Endothelial cell of umbilical vein (primary cell): ENCODE results near the gene TWIST2. TPM values are rescaled to one million over a fixed set of nuclear protein-coding genes. Genes with fewer than 3 reads are reported as not detected.

Experiments
- BruUV-seq: library from RNA; stranded (reverse); fragments of 400-500 nt; replicated peaks from 2 replicates; lab custom pipeline; 2021; lab: Mats Ljungman, UMichigan
- CTCF ChIA-PET: fragments of 300-600, 350-600 bp; sonication (Branson Sonifier 250); formaldehyde crosslinking; loops from one replicate; lab custom pipeline; 2021; ENCODE audit warnings: antibody characterized with exemption, inconsistent platforms; lab: Charles Lee
- POLR2A ChIA-PET: fragments of 300-600, 350-600 bp; sonication (Branson Sonifier 250); formaldehyde crosslinking; loops from one replicate; lab custom pipeline; 2021; ENCODE audit warnings: antibody characterized with exemption, inconsistent platforms; lab: Charles Lee
- DNase-seq: peaks from one replicate; pipeline ENCODE4 v3.0.0-alpha.2; 2011; ENCODE audit warnings: low read depth, low spot score
- FAIRE-seq: peaks from 2 replicates; lab custom pipeline; 2011; peaks lifted over from hg19 to GRCh38; lab: Jason Lieb, UNC
- H2AFZ ChIP-seq: 2 replicates; pipeline ENCODE4 v1.6.0; 2012; ENCODE audit warnings: low read depth, low read length, control low read depth, inconsistent platforms
- H3K27ac ChIP-seq: 2 replicates; pipeline ENCODE4 v1.5.1; 2011; ENCODE audit warnings: low read depth, mild to moderate bottlenecking, control low read depth, low read length, moderate library complexity; ENCODE audit not compliant: insufficient read depth
- H3K27me3 ChIP-seq, 2 experiments: 2 replicates each; pipeline versions ENCODE4 v1.6.0 to v1.6.1; 2011; ENCODE audit warnings: low read length in 2 of 2, mixed read lengths in 1 of 2; ENCODE audit not compliant: control insufficient read depth in 2 of 2, insufficient read depth in 2 of 2
- H3K36me3 ChIP-seq, 2 experiments: 2 replicates in 1 of 2; 3 replicates in 1 of 2; pipeline ENCODE4 v1.5.1; 2011; ENCODE audit warnings: low read length in 2 of 2, mild to moderate bottlenecking in 1 of 2, moderate library complexity in 1 of 2; ENCODE audit not compliant: control insufficient read depth in 2 of 2, insufficient read depth in 2 of 2; ENCODE audit errors: extremely low read depth in 1 of 2
- H3K4me1 ChIP-seq: 3 replicates; pipeline ENCODE4 v1.5.1; 2011; ENCODE audit warnings: mild to moderate bottlenecking, low read length; ENCODE audit not compliant: control insufficient read depth, insufficient read depth; ENCODE audit errors: extremely low read depth
- H3K4me2 ChIP-seq: 2 replicates; pipeline ENCODE4 v1.6.1; 2011; ENCODE audit warnings: low read length, control low read depth, mixed read lengths; ENCODE audit not compliant: insufficient read depth
- H3K4me3 ChIP-seq, 3 experiments: fragments of 200-600 bp in 1 of 3; sonication (generic), shearing (Covaris generic) in 1 of 3; replicated peaks in 1 of 3; 2 replicates each; pipeline ENCODE4 v1.5.1; 2011 to 2016; ENCODE audit warnings: control low read depth in 3 of 3, low read length in 3 of 3, mild to moderate bottlenecking in 2 of 3, inconsistent platforms in 1 of 3, low read depth in 1 of 3, moderate library complexity in 1 of 3; ENCODE audit not compliant: insufficient read depth in 1 of 3
- H3K79me2 ChIP-seq: 2 replicates; pipeline ENCODE4 v1.6.0; 2012; ENCODE audit warnings: low read length, inconsistent platforms; ENCODE audit not compliant: control insufficient read depth, insufficient read depth
- H3K9ac ChIP-seq: replicated peaks from 2 replicates; pipeline ENCODE3; 2011; ENCODE audit warnings: low read length, control low read depth; ENCODE audit not compliant: insufficient read depth; ENCODE audit errors: extremely low read depth
- H3K9me1 ChIP-seq: replicated peaks from 3 replicates; pipeline ENCODE4 v1.6.0; 2011; ENCODE audit warnings: mild to moderate bottlenecking, low read length; ENCODE audit not compliant: control insufficient read depth, insufficient read depth; ENCODE audit errors: extremely low read depth
- H3K9me3 ChIP-seq: replicated peaks from 2 replicates; pipeline ENCODE4 v1.5.1; 2012; ENCODE audit warnings: low read length, inconsistent platforms; ENCODE audit not compliant: control insufficient read depth, insufficient read depth
- H4K20me1 ChIP-seq: replicated peaks from 2 replicates; pipeline ENCODE3; 2011; ENCODE audit warnings: mild to moderate bottlenecking, low read length; ENCODE audit not compliant: control insufficient read depth, insufficient read depth; ENCODE audit errors: extremely low read depth
- CTCF ChIP-seq, 2 donors: IDR thresholded peaks; 1 replicate in 1 of 2; 2 replicates in 1 of 2; pipeline ENCODE4 v1.5.1; 2011; ENCODE audit warnings: low read length in 2 of 2, mild to moderate bottlenecking in 2 of 2, moderate library complexity in 2 of 2, control low read depth in 1 of 2, inconsistent platforms in 1 of 2, low read depth in 1 of 2; ENCODE audit not compliant: insufficient read depth in 1 of 2; ENCODE audit errors: extremely low read depth in 1 of 2
- EZH2 ChIP-seq: IDR thresholded peaks from 2 replicates; pipeline ENCODE4 v1.6.1; 2012; ENCODE audit warnings: borderline replicate concordance, low read depth, mild to moderate bottlenecking, moderate library complexity, low read length, inconsistent platforms; ENCODE audit not compliant: severe bottlenecking
- FOS ChIP-seq: IDR thresholded peaks from 2 replicates; pipeline ENCODE4 v1.6.1; 2011; ENCODE audit warnings: mild to moderate bottlenecking, low read length, moderate library complexity, borderline replicate concordance; ENCODE audit not compliant: insufficient read depth
- GATA2 ChIP-seq: IDR thresholded peaks from 2 replicates; pipeline ENCODE4 v1.7.0; 2011; ENCODE audit warnings: low read depth, mild to moderate bottlenecking, moderate library complexity, mixed read lengths, low read length; ENCODE audit not compliant: insufficient read length, insufficient read depth
- JUN ChIP-seq: IDR thresholded peaks from 2 replicates; pipeline ENCODE4 v1.6.1; 2011; ENCODE audit warnings: borderline replicate concordance, low read depth; ENCODE audit not compliant: insufficient read length, insufficient read depth
- MYC ChIP-seq: IDR thresholded peaks from one replicate; pipeline ENCODE4 v1.6.1; 2011; ENCODE audit warnings: mild to moderate bottlenecking, low read depth, low read length
- POLR2A ChIP-seq: IDR thresholded peaks from 2 replicates; pipeline ENCODE4 v1.6.1; 2012; ENCODE audit warnings: low read depth, mild to moderate bottlenecking, control low read depth, low read length
- POLR2AphosphoS5 ChIP-seq: IDR thresholded peaks from 2 replicates; pipeline ENCODE4 v1.6.1; 2012; ENCODE audit warnings: low read depth, mild to moderate bottlenecking, control low read depth, low read length, moderate library complexity; ENCODE audit not compliant: insufficient read depth
- dilution Hi-C: fragments of 300-500 bp; cut with MboI; formaldehyde crosslinking; loops from one replicate; pipeline ENCODE4 v1.15.0; 2019; ENCODE audit warnings: low sequenced_read_pairs; ENCODE audit not compliant: extremely low pct_ligation_motif_present
- intact Hi-C: fragments of 100-400 bp; cut with micrococcal nuclease; formaldehyde crosslinking; loops from one replicate; pipeline ENCODE4 v1.10.0; 2022
- polyA plus RNA-seq, 4 experiments: library from polyadenylated mRNA; depleted of rRNA in 3 of 4; stranded (reverse) in 3 of 4; unstranded in 1 of 4; fragments of >200 nt; gene quantifications; 2 replicates each; pipeline versions ENCODE4 v1.2.1 to v1.2.3, GENCODE V29; 2011 to 2012; ENCODE audit warnings: missing spikeins in 1 of 4
- total RNA-seq: library from RNA; stranded (reverse); gene quantifications from 2 replicates; pipeline ENCODE4 v1.2.3, GENCODE V29; 2021
- TF ChIP-seq, protein P1 (sequence below): IDR thresholded peaks from 2 replicates; pipeline ENCODE4 v1.6.1; 2011; ENCODE audit not compliant: insufficient read depth, insufficient read length

The TWIST2 gene
- total and polyA plus RNA-seq, 2 donors (not counting 3 experiments of a cell fraction or from before 2014, with no cell fraction given): 2.3 to 3.4 TPM

DNA sequence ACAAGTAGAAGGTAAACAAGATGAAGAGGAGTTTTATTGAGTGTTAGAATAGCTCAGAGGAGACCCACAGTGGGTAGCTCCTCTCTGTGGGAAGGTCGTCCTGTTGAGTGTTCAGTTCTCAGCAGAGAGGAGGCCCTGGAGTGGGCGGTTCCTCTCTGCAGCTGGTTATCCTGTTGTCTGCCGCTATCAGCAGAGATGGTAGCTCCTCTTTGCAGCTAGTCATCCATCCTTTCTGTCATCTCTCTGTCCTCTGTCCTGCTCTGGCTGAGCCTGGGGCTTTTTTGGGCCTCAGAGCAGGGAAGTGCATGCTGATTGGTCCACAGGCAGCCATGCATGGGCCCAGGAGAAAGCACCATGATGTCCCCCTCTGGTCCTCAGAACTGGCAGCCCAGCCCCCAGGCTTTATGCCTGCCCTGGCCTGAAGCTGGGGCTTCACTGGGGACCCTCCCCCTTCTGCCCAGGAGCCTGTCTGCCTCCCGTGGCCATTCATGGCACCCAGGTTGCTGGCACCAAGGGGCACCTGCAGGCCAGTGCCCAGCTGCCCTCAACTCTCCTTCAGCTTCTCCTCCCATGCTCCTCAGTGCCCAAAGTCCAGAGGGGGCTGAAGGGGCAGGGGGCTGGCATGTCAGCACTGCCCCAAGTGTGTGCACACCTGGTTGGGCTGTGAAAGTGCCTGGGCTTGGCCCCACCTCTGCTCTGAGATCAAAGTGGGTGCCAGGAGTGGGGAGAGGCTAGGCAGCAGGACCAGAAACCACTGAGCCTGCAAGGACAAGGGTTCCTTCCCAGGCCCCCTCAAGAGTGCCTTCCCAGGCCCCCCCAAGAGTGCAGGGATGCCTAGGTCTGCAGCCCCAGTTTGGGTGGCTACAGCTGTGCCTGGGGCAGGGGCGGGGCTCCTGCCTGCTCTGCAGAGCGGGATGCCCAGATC lies 98.7 kb downstream of the TWIST2 start:
- CTCF ChIA-PET: interaction anchor here (0.7 to 3.0 kb wide), 12 partner anchors 9 to 433 kb away, joined by 3 to 21 read pairs (median 4); partner anchors contain the start of gene TWIST2
- FAIRE-seq: no peak
- H3K4me1 ChIP-seq: no peaks in the 10 kb centered on the region

GRCh38 chr2:238947243-238947760 lies 99.4 kb downstream of the TWIST2 start:
- Histone ChIP-seq H3K4me2 (no peak overlapping the region), H3K4me3 (no peak overlapping the region), H2AFZ (no peak overlapping the region), H3K79me2 (no peaks in the 10 kb centered on the region), H3K9ac (no peak overlapping the region), H3K27ac (no peak overlapping the region), H3K9me1 (no peaks in the 10 kb centered on the region), H3K4me1 (no peaks in the 10 kb centered on the region), H3K27me3 (no peaks in the 10 kb centered on the region), H3K9me3 (no peaks in the 10 kb centered on the region), H4K20me1 (no peaks in the 10 kb centered on the region), H3K36me3 (no peaks in the 10 kb centered on the region)
- TF ChIP-seq EZH2: no peak
- no peak for TF ChIP-seq CTCF (IDR thresholded peaks at IDR 0.05; ENCODE audit: extremely low read depth in 1 of 2, insufficient read depth in 1 of 2, low read depth in 1 of 2, low read length in 2 of 2)
- TF ChIP-seq MYC: no peak
- no peak for TF ChIP-seq FOS
- no peak for TF ChIP-seq POLR2A
- no peak for TF ChIP-seq JUN
- no peak for TF ChIP-seq GATA2
- no peak for TF ChIP-seq POLR2AphosphoS5
- TF ChIP-seq, protein P1, sequence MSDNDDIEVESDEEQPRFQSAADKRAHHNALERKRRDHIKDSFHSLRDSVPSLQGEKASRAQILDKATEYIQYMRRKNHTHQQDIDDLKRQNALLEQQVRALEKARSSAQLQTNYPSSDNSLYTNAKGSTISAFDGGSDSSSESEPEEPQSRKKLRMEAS: no peak
- POLR2A ChIA-PET: no interaction called here
- dilution Hi-C loops (no loop called here), intact Hi-C loops (no loop called here)
- no TSS peak for BruUV-seq
- CTCF ChIA-PET: interaction anchor here (1.9 to 2.7 kb wide), 3 partner anchors 8 to 162 kb away, joined by 5 to 12 read pairs (median 7); no protein-coding TSS in a partner anchor
- DNase-seq (no peak), FAIRE-seq (no peak)

More for the DNA sequence above, 98.7 kb downstream of the TWIST2 start:
- intact Hi-C loops (no loop called here), dilution Hi-C loops (no loop called here)
- H3K4me2 ChIP-seq: no peak overlapping the region
- H3K9me1 ChIP-seq: no peaks in the 10 kb centered on the region
- no peaks in the 10 kb centered on the region for H3K27me3 ChIP-seq
- BruUV-seq: no TSS peak
- H3K4me3 ChIP-seq: no peak overlapping the region
- H4K20me1 ChIP-seq: no peaks in the 10 kb centered on the region
- H2AFZ ChIP-seq: no peak overlapping the region
- no peaks in the 10 kb centered on the region for H3K79me2 ChIP-seq
- no peaks in the 10 kb centered on the region for H3K36me3 ChIP-seq
- H3K9me3 ChIP-seq: no peaks in the 10 kb centered on the region
- TF ChIP-seq, protein P1: no peak
- no peak for TF ChIP-seq GATA2
- no peak overlapping the region for H3K27ac ChIP-seq
- POLR2A ChIA-PET: no interaction called here
- H3K9ac ChIP-seq: no peak overlapping the region
- DNase-seq: no peak
